Caco-2 (cell line): ENCODE data around the gene P3H1. TPM values are rescaled to one million over a fixed set of nuclear protein-coding genes. Genes with fewer than 3 reads are reported as not detected.
A peak's percentile ranks its signal among the peaks of the same experiment; 100 is the strongest.

Experiments
- BruUV-seq: library from RNA; stranded (reverse); fragments of 400-500 nt; replicated peaks from 2 replicates; lab custom pipeline; 2021; lab: Mats Ljungman, UMichigan
- CTCF ChIA-PET: fragments of 300-600 bp; sonication (Branson Sonifier 250); formaldehyde crosslinking; loops from one replicate; lab custom pipeline; 2022; ENCODE audit warnings: antibody characterized with exemption; lab: Charles Lee
- POLR2A ChIA-PET: fragments of 300-600 bp; sonication (Branson Sonifier 250); formaldehyde crosslinking; loops from one replicate; lab custom pipeline; 2022; ENCODE audit warnings: antibody characterized with exemption; lab: Charles Lee
- DNase-seq, 2 experiments: peaks; one replicate each; pipeline versions ENCODE4 v3.0.0 to v3.0.0-alpha.2; 2020 to 2022
- H3K27me3 ChIP-seq: replicated peaks from 2 replicates; pipeline ENCODE4 v1.6.0; 2011; ENCODE audit warnings: low read length; ENCODE audit not compliant: control insufficient read depth, insufficient read depth
- H3K36me3 ChIP-seq: 2 replicates; pipeline ENCODE4 v1.5.1; 2011; ENCODE audit warnings: low read length; ENCODE audit not compliant: control insufficient read depth, insufficient read depth
- H3K4me1 ChIP-seq: fragments of 250-450 bp; sonication (Bioruptor Pico); 2 replicates; pipeline ENCODE4 v1.5.1; 2020; ENCODE audit warnings: mild to moderate bottlenecking
- H3K4me3 ChIP-seq: 2 replicates; pipeline ENCODE4 v1.5.1; 2011; ENCODE audit warnings: low read depth, mild to moderate bottlenecking, control low read depth, low read length
- H3K9me3 ChIP-seq: fragments of 250-450 bp; sonication (Bioruptor Pico); 2 replicates; pipeline ENCODE4 v1.5.1; 2020; ENCODE audit warnings: mild to moderate bottlenecking, moderate library complexity
- H3K27ac Mint-ChIP-seq: one replicate; pipeline ENCODE4 v1.8.0; 2022; ENCODE audit warnings: mixed read lengths; ENCODE audit not compliant: unreplicated experiment
- H3K27me3 Mint-ChIP-seq: one replicate; pipeline ENCODE4 v1.8.0; 2022; ENCODE audit warnings: mixed read lengths; ENCODE audit not compliant: insufficient read depth, unreplicated experiment
- H3K36me3 Mint-ChIP-seq: one replicate; pipeline ENCODE4 v1.8.0; 2022; ENCODE audit warnings: mild to moderate bottlenecking, mixed read lengths; ENCODE audit not compliant: insufficient read depth, unreplicated experiment
- H3K4me1 Mint-ChIP-seq: one replicate; pipeline ENCODE4 v1.8.0; 2022; ENCODE audit warnings: low read depth, mixed read lengths; ENCODE audit not compliant: unreplicated experiment
- H3K4me3 Mint-ChIP-seq: one replicate; pipeline ENCODE4 v1.8.0; 2022; ENCODE audit warnings: mild to moderate bottlenecking, moderate library complexity, mixed read lengths; ENCODE audit not compliant: unreplicated experiment
- H3K9me3 Mint-ChIP-seq: one replicate; pipeline ENCODE4 v1.8.0; 2022; ENCODE audit warnings: mixed read lengths; ENCODE audit not compliant: unreplicated experiment
- CTCF ChIP-seq, 2 experiments: fragments of 200-600 bp in 1 of 2; IDR thresholded peaks; 1 replicate in 1 of 2; 2 replicates in 1 of 2; pipeline versions ENCODE4 v1.5.1 to v1.8.0; 2011 to 2022; ENCODE audit warnings: antibody characterized with exemption in 1 of 2, control low read depth in 1 of 2, inconsistent platforms in 1 of 2, low read depth in 1 of 2, low read length in 1 of 2, mild to moderate bottlenecking in 1 of 2, moderate library complexity in 1 of 2; ENCODE audit not compliant: insufficient read depth in 1 of 2, severe bottlenecking in 1 of 2, unreplicated experiment in 1 of 2
- intact Hi-C: fragments of 100-400 bp; cut with micrococcal nuclease; formaldehyde crosslinking; loops from one replicate; pipeline ENCODE4 v1.10.0; 2022; ENCODE audit not compliant: unreplicated experiment
- total RNA-seq: library from RNA; stranded (reverse); gene quantifications from 2 replicates; pipeline ENCODE4 v1.2.3, GENCODE V29; 2022

P3H1 gene
- total RNA-seq, 1 experiment from 2014 or later = 20.5 TPM

- no peaks in the 10 kb centered on the region for H3K27me3 ChIP-seq
- no peaks in the 10 kb centered on the region for H3K4me1 Mint-ChIP-seq
- no peak overlapping the region for H3K27ac Mint-ChIP-seq
- no peaks in the 10 kb centered on the region for H3K9me3 ChIP-seq
- ChIA-PET CTCF (no interaction called here), POLR2A (no interaction called here)
- H3K4me3 Mint-ChIP-seq = no peak overlapping the region
- H3K4me1 ChIP-seq = no peaks in the 10 kb centered on the region
- intact Hi-C loops = no loop called here
- no peak overlapping the region for H3K4me3 ChIP-seq
- no peak for TF ChIP-seq CTCF (IDR thresholded peaks at IDR 0.05; ENCODE audit: insufficient read depth in 1 of 2, low read depth in 1 of 2, low read length in 1 of 2, severe bottlenecking in 1 of 2, unreplicated experiment in 1 of 2)
- H3K36me3 Mint-ChIP-seq = peaks cover 46% of the 10 kb centered on the region
- H3K36me3 ChIP-seq = no peaks in the 10 kb centered on the region; the same call in none of the 2 replicates
- no peaks in the 10 kb centered on the region for H3K27me3 Mint-ChIP-seq
- no TSS peak for BruUV-seq
- DNase-seq = no peak
- no peaks in the 10 kb centered on the region for H3K9me3 Mint-ChIP-seq
These were observed 13.3 kb upstream of the P3H1 start for GRCh38 chr1:42780176-42780575.

GRCh38 chr1:42779725-42780124 lies 12.9 kb upstream of the P3H1 start:
- no TSS peak for BruUV-seq
- intact Hi-C loops = no loop called here
- peaks cover under 1% of the 10 kb centered on the region for H3K36me3 ChIP-seq
- Mint-ChIP-seq H3K9me3 (no peaks in the 10 kb centered on the region), H3K27ac (no peak overlapping the region), H3K4me1 (no peaks in the 10 kb centered on the region), H3K36me3 (peaks cover 44% of the 10 kb centered on the region), H3K27me3 (no peaks in the 10 kb centered on the region), H3K4me3 (no peak overlapping the region)
- H3K4me1 ChIP-seq = no peaks in the 10 kb centered on the region
- ChIA-PET CTCF (no interaction called here), POLR2A (no interaction called here)
- H3K4me3 ChIP-seq = no peak overlapping the region
- TF ChIP-seq CTCF (IDR thresholded peaks at IDR 0.05; ENCODE audit: insufficient read depth in 1 of 2, low read depth in 1 of 2, low read length in 1 of 2, severe bottlenecking in 1 of 2, unreplicated experiment in 1 of 2) = no peak
- DNase-seq = no peak
- no peaks in the 10 kb centered on the region for H3K27me3 ChIP-seq
- no peaks in the 10 kb centered on the region for H3K9me3 ChIP-seq

- Mint-ChIP-seq H3K36me3 (peaks cover 31% of the 10 kb centered on the region), H3K9me3 (no peaks in the 10 kb centered on the region), H3K4me1 (no peaks in the 10 kb centered on the region), H3K27me3 (no peaks in the 10 kb centered on the region), H3K27ac (no peak overlapping the region), H3K4me3 (no peak overlapping the region)
- Histone ChIP-seq H3K36me3 (peaks cover 1% of the 10 kb centered on the region), H3K9me3 (no peaks in the 10 kb centered on the region), H3K27me3 (no peaks in the 10 kb centered on the region), H3K4me1 (no peaks in the 10 kb centered on the region), H3K4me3 (no peak overlapping the region)
- intact Hi-C loops = loop anchor here (1.0 kb wide), 2 partner anchors 135 to 296 kb away; no protein-coding TSS in a partner anchor
- ChIA-PET CTCF (interaction anchor here (0.6 to 1.6 kb wide), 5 partner anchors 11 to 315 kb away, joined by 3 to 10 read pairs (median 3); partner anchors contain the start of genes C1orf50 and P3H1), POLR2A (no interaction called here)
- DNase-seq = peak in 1 of 2 experiments; percentile 51
- no TSS peak for BruUV-seq
- TF ChIP-seq CTCF (IDR thresholded peaks at IDR 0.05; ENCODE audit: insufficient read depth in 1 of 2, low read depth in 1 of 2, low read length in 1 of 2, severe bottlenecking in 1 of 2, unreplicated experiment in 1 of 2) = peak; percentile 50 to 61
These were observed 11.0 kb upstream of the P3H1 start for GRCh38 chr1:42777852-42778251.
